DND-41 (cell line): ENCODE results near the gene SLC30A1.

Experiments used
- ATAC-seq: fragments of 200-7000 bp; cut with Tn5 transposase; 3 replicates; pipeline ENCODE4 v1.9.1; 2021; ENCODE audit warnings: low read depth; ENCODE audit not compliant: insufficient read depth
- DNase-seq: peaks from one replicate; pipeline ENCODE4 v3.0.0-alpha.2; 2020
- H2AFZ ChIP-seq: 2 replicates; pipeline ENCODE4 v1.6.0; 2012; ENCODE audit warnings: low read depth, low read length
- H3K27ac ChIP-seq: 2 replicates; pipeline ENCODE4 v1.5.1; 2012; ENCODE audit warnings: low read length, inconsistent platforms
- H3K27me3 ChIP-seq: fragments of 200-600 bp; sonication (generic); 2 replicates; pipeline ENCODE4 v1.6.0; 2012; ENCODE audit warnings: low read length, mild to moderate bottlenecking, inconsistent platforms; ENCODE audit not compliant: insufficient read depth, poor library complexity
- H3K36me3 ChIP-seq: 2 replicates; pipeline ENCODE4 v1.5.1; 2012; ENCODE audit warnings: low read length, inconsistent platforms; ENCODE audit not compliant: insufficient read depth
- H3K4me1 ChIP-seq: 2 replicates; pipeline ENCODE4 v1.5.1; 2012; ENCODE audit warnings: mild to moderate bottlenecking, low read length; ENCODE audit not compliant: insufficient read depth
- H3K4me2 ChIP-seq: 2 replicates; pipeline ENCODE4 v1.6.0; 2012; ENCODE audit warnings: mild to moderate bottlenecking, moderate library complexity, low read length, inconsistent platforms; ENCODE audit not compliant: insufficient read depth
- H3K4me3 ChIP-seq, 2 experiments: fragments of 200-600 bp in 1 of 2; shearing (Covaris generic) in 1 of 2; 2 replicates each; pipeline ENCODE4 v1.5.1; 2012 to 2016; ENCODE audit warnings: inconsistent platforms in 2 of 2, low read length in 2 of 2, mild to moderate bottlenecking in 2 of 2, low read depth in 1 of 2, moderate library complexity in 1 of 2
- H3K79me2 ChIP-seq: 2 replicates; pipeline ENCODE4 v1.6.0; 2012; ENCODE audit warnings: low read length, inconsistent platforms; ENCODE audit not compliant: insufficient read depth
- H3K9ac ChIP-seq: 2 replicates; pipeline ENCODE4 v1.6.0; 2012; ENCODE audit warnings: low read depth, mild to moderate bottlenecking, inconsistent platforms, low read length, moderate library complexity
- H3K9me3 ChIP-seq: 2 replicates; pipeline ENCODE4 v1.5.1; 2012; ENCODE audit warnings: low read length, moderate library complexity, mild to moderate bottlenecking, inconsistent platforms; ENCODE audit not compliant: insufficient read depth, severe bottlenecking
- H4K20me1 ChIP-seq: 2 replicates; pipeline ENCODE4 v1.6.0; 2012; ENCODE audit warnings: low read length; ENCODE audit not compliant: insufficient read depth
- CTCF ChIP-seq: IDR thresholded peaks from 2 replicates; pipeline ENCODE4 v1.5.1; 2012; ENCODE audit warnings: borderline replicate concordance, low read length, moderate library complexity, mild to moderate bottlenecking; ENCODE audit not compliant: poor library complexity, severe bottlenecking; ENCODE audit errors: extremely low read depth
- EZH2 ChIP-seq: IDR thresholded peaks from 3 replicates; pipeline ENCODE4 v1.6.1; 2012; ENCODE audit warnings: borderline replicate concordance, low read depth, mild to moderate bottlenecking, moderate library complexity, low read length, inconsistent platforms; ENCODE audit not compliant: severe bottlenecking

SLC30A1 gene

GRCh38 chr1:211586538-211586937 lies 7.6 kb upstream of the SLC30A1 start:
- Histone ChIP-seq H2AFZ (no peak overlapping the region), H4K20me1 (no peaks in the 10 kb centered on the region), H3K79me2 (no peaks in the 10 kb centered on the region), H3K27me3 (peaks cover 6% of the 10 kb centered on the region), H3K4me3 (no peak overlapping the region), H3K36me3 (no peaks in the 10 kb centered on the region), H3K9ac (no peak overlapping the region), H3K4me1 (no peaks in the 10 kb centered on the region), H3K27ac (no peak overlapping the region), H3K4me2 (no peak overlapping the region), H3K9me3 (no peaks in the 10 kb centered on the region)
- TF ChIP-seq EZH2 = no peak
- TF ChIP-seq CTCF = no peak
- DNase-seq (no peak), ATAC-seq (no peak)

GRCh38 chr1:211583011-211583992 lies 4.3 kb upstream of the SLC30A1 start:
- ATAC-seq (no peak), DNase-seq (no peak)
- no peak overlapping the region for H2AFZ ChIP-seq
- H3K4me1 ChIP-seq = peaks cover 8% of the 10 kb centered on the region
- no peaks in the 10 kb centered on the region for H3K9me3 ChIP-seq
- H3K27me3 ChIP-seq = no peaks in the 10 kb centered on the region
- no peak for TF ChIP-seq EZH2
- no peak for TF ChIP-seq CTCF
- H3K79me2 ChIP-seq = peaks cover 1% of the 10 kb centered on the region
- no peaks in the 10 kb centered on the region for H3K36me3 ChIP-seq
- H4K20me1 ChIP-seq = 0 out of 2 replicates have a peak, but pooled peaks cover under 1% of the 10 kb centered on the region
- H3K4me2 ChIP-seq = no peak overlapping the region
- no peak overlapping the region for H3K9ac ChIP-seq
- no peak overlapping the region for H3K4me3 ChIP-seq
- H3K27ac ChIP-seq = no peak overlapping the region

- Histone ChIP-seq H2AFZ (no peak overlapping the region), H3K36me3 (no peaks in the 10 kb centered on the region; the same call in 1 of the 2 replicates), H3K9ac (no peak overlapping the region), H3K79me2 (peaks cover 19% of the 10 kb centered on the region), H3K4me3 (no peak overlapping the region), H4K20me1 (peaks cover 15% of the 10 kb centered on the region; the same call in 1 of the 2 replicates), H3K9me3 (no peaks in the 10 kb centered on the region), H3K4me2 (no peak overlapping the region), H3K4me1 (peaks cover 23% of the 10 kb centered on the region), H3K27ac (no peak overlapping the region), H3K27me3 (no peaks in the 10 kb centered on the region)
- ATAC-seq = no peak
- no peak for TF ChIP-seq CTCF
- TF ChIP-seq EZH2 = no peak
- DNase-seq = no peak
These were observed 2.6 kb upstream of the SLC30A1 start for GRCh38 chr1:211581526-211581925.
